A549 (cell line): ENCODE results near the gene ENTREP3. TPM values are rescaled to one million over a fixed set of nuclear protein-coding genes. Genes with fewer than 3 reads are reported as not detected.

Source experiments
- ATAC-seq, 2 experiments: fragments of 200-7000 bp in 1 of 2; fragments of >200 bp in 1 of 2; cut with Nextera tagmentation in 1 of 2; cut with Tn5 transposase in 1 of 2; 3 replicates each; pipeline versions ENCODE4 v1.8.0 to v1.9.1; 2018 to 2020; ENCODE audit warnings: mild to moderate bottlenecking in 1 of 2, moderate library complexity in 1 of 2
- CTCF ChIA-PET: fragments of 300-600 bp; sonication (Branson Sonifier 250); formaldehyde crosslinking; extraction: SDS; loops from one replicate; lab custom pipeline; 2021; ENCODE audit warnings: antibody characterized with exemption, inconsistent platforms; lab: Yijun Ruan, JAX
- POLR2A ChIA-PET: fragments of 350-600 bp; formaldehyde crosslinking; extraction: SDS; loops from one replicate; lab custom pipeline; 2021; ENCODE audit warnings: antibody characterized with exemption, inconsistent platforms; lab: Yijun Ruan, JAX
- DNase-seq, 2 experiments: peaks; one replicate each; pipeline versions ENCODE4 v3.0.0 to v3.0.0-alpha.2; 2011 to 2016; ENCODE audit warnings: low read depth in 1 of 2, low spot score in 1 of 2
- FAIRE-seq: peaks from 2 replicates; lab custom pipeline; 2011; peaks lifted over from hg19 to GRCh38; lab: Jason Lieb, UNC
- H3K27ac ChIP-seq, 2 experiments: fragments of >200 bp; sonication (Bioruptor Twin); formaldehyde crosslinking; 3 replicates each; pipeline ENCODE4 v1.5.1; 2016 to 2017
- H3K4me1 ChIP-seq: fragments of >200 bp; sonication (Bioruptor Twin); formaldehyde crosslinking; 3 replicates; pipeline ENCODE4 v1.6.1; 2016
- H3K4me2 ChIP-seq: fragments of >200 bp; sonication (Bioruptor Twin); formaldehyde crosslinking; 3 replicates; pipeline ENCODE4 v1.6.1; 2016
- H3K4me3 ChIP-seq: fragments of >200 bp; sonication (Bioruptor Twin); formaldehyde crosslinking; 3 replicates; pipeline ENCODE4 v1.5.1; 2016
- H3K9me3 ChIP-seq: fragments of >200 bp; sonication (Bioruptor Twin); formaldehyde crosslinking; 3 replicates; pipeline ENCODE4 v1.6.1; 2016
- CEBPB ChIP-seq, 2 experiments: fragments of >200 bp in 1 of 2; sonication (Bioruptor Twin) in 1 of 2; formaldehyde crosslinking in 1 of 2; IDR thresholded peaks; 2 replicates each; pipeline ENCODE4 v1.6.1; 2012 to 2016
- CHD2 ChIP-seq: fragments of 150-350 bp; IDR thresholded peaks from 2 replicates; pipeline ENCODE4 v1.6.1; 2014; ENCODE audit warnings: low read length; ENCODE audit not compliant: partially characterized antibody
- CHD4 ChIP-seq: fragments of 200-600 bp; sonication (generic); IDR thresholded peaks from 2 replicates; pipeline ENCODE4 v1.6.1; 2016; ENCODE audit warnings: antibody characterized with exemption, mild to moderate bottlenecking, borderline replicate concordance
- CTCF ChIP-seq: fragments of >200 bp; sonication (Bioruptor Twin); formaldehyde crosslinking; IDR thresholded peaks from 3 replicates; pipeline ENCODE4 v1.5.1; 2016
- EHF ChIP-seq: fragments of 250-450 bp; sonication (Bioruptor Pico); IDR thresholded peaks from 2 replicates; pipeline ENCODE4 v1.5.0; 2020; ENCODE audit warnings: mild to moderate bottlenecking
- EHMT2 ChIP-seq: fragments of 200-600 bp; sonication (generic); IDR thresholded peaks from 2 replicates; pipeline ENCODE4 v1.6.1; 2016; ENCODE audit warnings: antibody characterized with exemption, low read depth, mild to moderate bottlenecking, moderate library complexity
- ELK1 ChIP-seq: fragments of 150-350 bp; IDR thresholded peaks from 2 replicates; pipeline ENCODE4 v1.6.1; 2014; ENCODE audit warnings: low read depth, mild to moderate bottlenecking, low read length
- EP300 ChIP-seq, 2 experiments: fragments of >200 bp; sonication (Bioruptor Twin); formaldehyde crosslinking; IDR thresholded peaks; 2 replicates in 1 of 2; 3 replicates in 1 of 2; pipeline ENCODE4 v1.6.1; 2016 to 2017
- ESRRA ChIP-seq: fragments of 150-350 bp; IDR thresholded peaks from 2 replicates; pipeline ENCODE4 v1.6.1; 2014; ENCODE audit warnings: mild to moderate bottlenecking, low read length, borderline replicate concordance
- FOSL2 ChIP-seq, 2 experiments: fragments of 450-650 bp in 1 of 2; fragments of >200 bp in 1 of 2; sonication (Bioruptor Twin) in 1 of 2; formaldehyde crosslinking; IDR thresholded peaks; 2 replicates each; pipeline versions ENCODE4 v1.5.0 to v1.6.1; 2016 to 2020; ENCODE audit warnings: mild to moderate bottlenecking in 1 of 2, moderate library complexity in 1 of 2
- FOXS1 ChIP-seq: fragments of 250-450 bp; sonication (Bioruptor Pico); IDR thresholded peaks from 2 replicates; pipeline ENCODE4 v1.5.0; 2020; ENCODE audit warnings: mild to moderate bottlenecking, moderate library complexity
- GATA3 ChIP-seq: IDR thresholded peaks from 2 replicates; pipeline ENCODE4 v1.6.1; 2012; ENCODE audit warnings: borderline replicate concordance
- HDAC2 ChIP-seq: fragments of 200-600 bp; sonication (generic); IDR thresholded peaks from 2 replicates; pipeline ENCODE4 v1.6.1; 2016
- HES2 ChIP-seq: fragments of >200 bp; sonication (Bioruptor Twin); formaldehyde crosslinking; IDR thresholded peaks from 2 replicates; pipeline ENCODE4 v1.6.1; 2016
- HOXB13 ChIP-seq: fragments of 250-450 bp; sonication (Bioruptor Pico); IDR thresholded peaks from 2 replicates; pipeline ENCODE4 v1.5.0; 2020; ENCODE audit warnings: low read depth, mild to moderate bottlenecking, moderate library complexity
- HOXB5 ChIP-seq: fragments of 250-450 bp; sonication (Bioruptor Pico); IDR thresholded peaks from 2 replicates; pipeline ENCODE4 v1.5.0; 2020; ENCODE audit warnings: mild to moderate bottlenecking, moderate library complexity
- JUN ChIP-seq, 2 experiments: fragments of >200 bp; sonication (Bioruptor Twin); formaldehyde crosslinking; IDR thresholded peaks; 2 replicates in 1 of 2; 3 replicates in 1 of 2; pipeline ENCODE4 v1.6.1; 2016 to 2017
- KDM5A ChIP-seq: fragments of 200-600 bp; sonication (generic); IDR thresholded peaks from 2 replicates; pipeline ENCODE4 v1.6.1; 2016; ENCODE audit warnings: antibody characterized with exemption, mild to moderate bottlenecking
- MAZ ChIP-seq: fragments of 150-350 bp; IDR thresholded peaks from 2 replicates; pipeline ENCODE4 v1.6.1; 2014; ENCODE audit warnings: antibody characterized with exemption, low read depth, low read length, borderline replicate concordance
- MYC ChIP-seq: IDR thresholded peaks from 2 replicates; pipeline ENCODE4 v1.6.1; 2012; ENCODE audit warnings: mild to moderate bottlenecking, inconsistent platforms, low read length, improper control_type of control experiment, borderline replicate concordance
- NFE2L2 ChIP-seq: fragments of 150-350 bp; conservative IDR thresholded peaks from 2 replicates; pipeline ENCODE4 v1.6.1; 2014; ENCODE audit warnings: low read length
- NPAS2 ChIP-seq: fragments of 250-450 bp; sonication (Bioruptor Pico); IDR thresholded peaks from 2 replicates; pipeline ENCODE4 v1.8.0; 2022; ENCODE audit warnings: mild to moderate bottlenecking, moderate library complexity, borderline replicate concordance
- PBX3 ChIP-seq: IDR thresholded peaks from 2 replicates; pipeline ENCODE4 v1.6.1; 2012
- PHF8 ChIP-seq: fragments of 200-600 bp; sonication (generic); IDR thresholded peaks from 2 replicates; pipeline ENCODE4 v1.6.1; 2016; ENCODE audit warnings: low read depth, mild to moderate bottlenecking, antibody characterized with exemption, moderate library complexity, borderline replicate concordance
- POLR2AphosphoS2 ChIP-seq: conservative IDR thresholded peaks from 2 replicates; pipeline ENCODE4 v1.6.1; 2012; ENCODE audit warnings: low read length, improper control_type of control experiment, inconsistent platforms
- RARB ChIP-seq: fragments of 250-450 bp; sonication (Bioruptor Pico); IDR thresholded peaks from 2 replicates; pipeline ENCODE4 v1.8.0; 2021; ENCODE audit warnings: mild to moderate bottlenecking, moderate library complexity
- RNF2 ChIP-seq: fragments of 200-600 bp; sonication (generic); IDR thresholded peaks from 2 replicates; pipeline ENCODE4 v1.6.1; 2016; ENCODE audit warnings: low read depth, mild to moderate bottlenecking, antibody characterized with exemption, moderate library complexity, borderline replicate concordance
- SMC3 ChIP-seq: fragments of >200 bp; sonication (Bioruptor Twin); formaldehyde crosslinking; IDR thresholded peaks from 3 replicates; pipeline ENCODE4 v1.6.1; 2018; ENCODE audit warnings: inconsistent platforms
- USF2 ChIP-seq: fragments of 450-650 bp; IDR thresholded peaks from 2 replicates; pipeline ENCODE4 v1.6.1; 2014; ENCODE audit warnings: antibody characterized with exemption
- ZC3H11A ChIP-seq: fragments of 450-650 bp; IDR thresholded peaks from 2 replicates; pipeline ENCODE4 v1.6.1; 2014; ENCODE audit warnings: antibody characterized with exemption, mild to moderate bottlenecking
- ZFP36 ChIP-seq: fragments of 450-650 bp; IDR thresholded peaks from 2 replicates; pipeline ENCODE4 v1.6.1; 2014; ENCODE audit warnings: borderline replicate concordance; ENCODE audit not compliant: partially characterized antibody
- ZSCAN20 ChIP-seq: fragments of 250-450 bp; sonication (Bioruptor Pico); IDR thresholded peaks from 2 replicates; pipeline ENCODE4 v1.8.0; 2022; ENCODE audit warnings: mild to moderate bottlenecking, moderate library complexity
- WGBS: methylation state at CpG from one replicate; pipeline ENCODE4 v1.1.6; 2017; ENCODE audit errors: missing lambda C conversion rate; 5-methylcytosine and 5-hydroxymethylcytosine counted together
- polyA plus RNA-seq, 4 experiments: library from polyadenylated mRNA; depleted of rRNA in 3 of 4; stranded (reverse); fragments of >200 nt; fragmentation: RNase III in 1 of 4; extraction: RNeasy Plus Mini Kit Qiagen cat#74134 plus additional on column Dnase treatment in 1 of 4; gene quantifications; 2 replicates in 3 of 4; 3 replicates in 1 of 4; pipeline ENCODE4 v1.2.3, GENCODE V29; 2011 to 2017
- TF ChIP-seq, protein P1 (sequence below): IDR thresholded peaks from 2 replicates; pipeline ENCODE4 v1.6.1; 2012; ENCODE audit warnings: low read depth, borderline replicate concordance
- TF ChIP-seq, protein P2 (sequence below): IDR thresholded peaks from 2 replicates; pipeline ENCODE4 v1.6.1; 2012
- TF ChIP-seq, protein P3 (sequence below): fragments of 250-450 bp; sonication (Bioruptor Pico); IDR thresholded peaks from 2 replicates; pipeline ENCODE4 v1.5.0; 2020; ENCODE audit warnings: low read depth, mild to moderate bottlenecking, moderate library complexity

Gene ENTREP3
- polyA plus RNA-seq, 2 of the 4 experiments (the other 2 are of a cell fraction), result 8.4 to 29.5 TPM

- WGBS, result 14% methylated on average over 4 of the region's 4 CpGs
- FAIRE-seq (no peak), DNase-seq (peak; percentile 86 to 88), ATAC-seq (peak; percentile 38 to 56)
- Histone ChIP-seq H3K27ac (peak overlapping the region; percentile 63 to 75), H3K4me1 (peaks cover 24% of the 10 kb centered on the region), H3K4me2 (peak overlapping the region; percentile 66), H3K9me3 (no peaks in the 10 kb centered on the region), H3K4me3 (peak overlapping the region; percentile 41)
- POLR2A ChIA-PET, result no interaction called here
- CTCF ChIA-PET, result interaction anchor here (1.3 to 4.4 kb wide), 4 partner anchors 10 to 150 kb away, joined by 4 to 43 read pairs (median 10); partner anchors contain the start of gene THBS3
- TF ChIP-seq EHF, result no peak
- peak; percentile 87 for TF ChIP-seq KDM5A
- TF ChIP-seq NPAS2 (CRISPR knock-in tag), result no peak
- TF ChIP-seq ELK1, result no peak
- no peak for TF ChIP-seq SMC3
- no peak for TF ChIP-seq ZFP36
- TF ChIP-seq JUN (IDR thresholded peaks at IDR 0.05), result 0 out of 5 replicates have a peak, but pooled peaks of 1 of the 2 experiments have one; percentile 27
- no peak for TF ChIP-seq MYC
- no peak for TF ChIP-seq CTCF
- no peak for TF ChIP-seq CHD4
- peak; percentile 99 for TF ChIP-seq USF2
- TF ChIP-seq RNF2, result no peak
- TF ChIP-seq ZSCAN20, result no peak
- TF ChIP-seq ESRRA, result no peak
- no peak for TF ChIP-seq MAZ
- TF ChIP-seq, protein P1, sequence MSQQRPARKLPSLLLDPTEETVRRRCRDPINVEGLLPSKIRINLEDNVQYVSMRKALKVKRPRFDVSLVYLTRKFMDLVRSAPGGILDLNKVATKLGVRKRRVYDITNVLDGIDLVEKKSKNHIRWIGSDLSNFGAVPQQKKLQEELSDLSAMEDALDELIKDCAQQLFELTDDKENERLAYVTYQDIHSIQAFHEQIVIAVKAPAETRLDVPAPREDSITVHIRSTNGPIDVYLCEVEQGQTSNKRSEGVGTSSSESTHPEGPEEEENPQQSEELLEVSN, result no peak
- no peak for TF ChIP-seq GATA3
- TF ChIP-seq EHMT2, result no peak
- no peak for TF ChIP-seq PBX3
- no peak for TF ChIP-seq HOXB5 (CRISPR knock-in tag)
- TF ChIP-seq FOSL2 (IDR thresholded peaks at IDR 0.05), result no peak
- peak; percentile 55 for TF ChIP-seq FOSL2 (CRISPR knock-in tag; IDR thresholded peaks at IDR 0.05)
- no peak for TF ChIP-seq RARB (CRISPR knock-in tag)
- TF ChIP-seq HDAC2, result no peak
- TF ChIP-seq CEBPB (IDR thresholded peaks at IDR 0.05), result peak in 1 of 2 experiments; percentile 86; a peak in 2 of 4 replicates
- TF ChIP-seq CHD2, result no peak
- TF ChIP-seq NFE2L2, result no peak
- no peak for TF ChIP-seq EP300 (IDR thresholded peaks at IDR 0.05)
- no peak for TF ChIP-seq PHF8
- TF ChIP-seq, protein P2, sequence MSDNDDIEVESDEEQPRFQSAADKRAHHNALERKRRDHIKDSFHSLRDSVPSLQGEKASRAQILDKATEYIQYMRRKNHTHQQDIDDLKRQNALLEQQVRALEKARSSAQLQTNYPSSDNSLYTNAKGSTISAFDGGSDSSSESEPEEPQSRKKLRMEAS, result peak; percentile 65; the same call in 1 of the 2 replicates
- TF ChIP-seq HES2, result no peak
- TF ChIP-seq ZC3H11A, result no peak
- no peak for TF ChIP-seq POLR2AphosphoS2
- TF ChIP-seq HOXB13 (CRISPR knock-in tag), result no peak
- TF ChIP-seq, protein P3, sequence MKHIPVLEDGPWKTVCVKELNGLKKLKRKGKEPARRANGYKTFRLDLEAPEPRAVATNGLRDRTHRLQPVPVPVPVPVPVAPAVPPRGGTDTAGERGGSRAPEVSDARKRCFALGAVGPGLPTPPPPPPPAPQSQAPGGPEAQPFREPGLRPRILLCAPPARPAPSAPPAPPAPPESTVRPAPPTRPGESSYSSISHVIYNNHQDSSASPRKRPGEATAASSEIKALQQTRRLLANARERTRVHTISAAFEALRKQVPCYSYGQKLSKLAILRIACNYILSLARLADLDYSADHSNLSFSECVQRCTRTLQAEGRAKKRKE (CRISPR knock-in tag), result no peak
- TF ChIP-seq FOXS1 (CRISPR knock-in tag), result no peak
Measured at GRCh38 chr1:155241069-155241679, 14.1 kb downstream of the ENTREP3 start.
